NK-92 treated with Interleukin-12 subunit alpha and Interleukin-12 subunit beta, amount 100 ng/mL, for 24 hours (cell line): ENCODE data around the gene CYP4F12.
"Not testable (repeated sequence)": the region's sequence is repeated elsewhere in the genome, so short reads cannot be mapped to it uniquely, and the experiment has no call there.

Experiments
- DNase-seq: peaks from one replicate; lab custom pipeline; 2025; lab: John Stamatoyannopoulos, UW

The CYP4F12 gene

GRCh38 chr19:15650123-15650522 lies 22.8 kb upstream of the CYP4F12 start:
- DNase-seq: not testable (repeated sequence)

- DNase-seq: no peak
Observed at GRCh38 chr19:15651791-15652190, 21.1 kb upstream of the CYP4F12 start.

- DNase-seq: no peak
Observed at GRCh38 chr19:15652559-15653278, 20.2 kb upstream of the CYP4F12 start.

GRCh38 chr19:15656467-15656866 lies 16.4 kb upstream of the CYP4F12 start:
- DNase-seq: no peak

- no peak for DNase-seq
Observed at GRCh38 chr19:15663247-15663646, 9.6 kb upstream of the CYP4F12 start.

- DNase-seq: no peak
Observed at GRCh38 chr19:15666186-15666585, 6.7 kb upstream of the CYP4F12 start.

- DNase-seq: no peak
Observed at GRCh38 chr19:15666883-15667282, 6.0 kb upstream of the CYP4F12 start.

- no peak for DNase-seq
Observed at GRCh38 chr19:15669440-15669839, 3.4 kb upstream of the CYP4F12 start.

- DNase-seq: no peak
Observed at GRCh38 chr19:15669891-15670290, 3.0 kb upstream of the CYP4F12 start.

- DNase-seq: no peak
Observed at GRCh38 chr19:15671237-15671821, 1.6 kb upstream of the CYP4F12 start.

GRCh38 chr19:15671891-15672579 lies 852 bp upstream of the CYP4F12 start:
- DNase-seq: no peak

- no peak for DNase-seq
Observed at GRCh38 chr19:15673176-15673654, 328 bp downstream of the CYP4F12 start.

GRCh38 chr19:15675560-15675959 lies 2.7 kb downstream of the CYP4F12 start:
- DNase-seq: no peak

GRCh38 chr19:15679089-15679488 lies 6.2 kb downstream of the CYP4F12 start:
- DNase-seq: no peak

GRCh38 chr19:15679865-15680264 lies 7.0 kb downstream of the CYP4F12 start:
- not testable (repeated sequence) for DNase-seq

GRCh38 chr19:15680478-15681322 lies 7.8 kb downstream of the CYP4F12 start:
- DNase-seq: no peak

- DNase-seq: no peak
Observed at GRCh38 chr19:15683411-15683810, 10.5 kb downstream of the CYP4F12 start.

- no peak for DNase-seq
Observed at GRCh38 chr19:15684828-15685227, 11.9 kb downstream of the CYP4F12 start.

- no peak for DNase-seq
Observed at GRCh38 chr19:15696654-15697194, 23.8 kb downstream of the CYP4F12 start.

GRCh38 chr19:15701757-15702533 lies 29.1 kb downstream of the CYP4F12 start:
- no peak for DNase-seq

GRCh38 chr19:15702534-15702930 lies 29.6 kb downstream of the CYP4F12 start:
- no peak for DNase-seq
